GM23248 (cell line): ENCODE results near the gene ANKRD17.

ENCODE experiments used
- EZH2 ChIP-seq: fragments of 200-600 bp; sonication (generic); IDR thresholded peaks from 2 replicates; pipeline ENCODE4 v1.6.1; 2018; ENCODE audit warnings: antibody characterized with exemption, mild to moderate bottlenecking; ENCODE audit not compliant: insufficient read depth, poor library complexity, severe bottlenecking
- EZH2phosphoT487 ChIP-seq: fragments of 200-600 bp; sonication (generic); IDR thresholded peaks from 2 replicates; pipeline ENCODE4 v1.6.1; 2018; ENCODE audit warnings: antibody characterized with exemption, moderate library complexity, mild to moderate bottlenecking, low read depth; ENCODE audit not compliant: insufficient read depth

DNA sequence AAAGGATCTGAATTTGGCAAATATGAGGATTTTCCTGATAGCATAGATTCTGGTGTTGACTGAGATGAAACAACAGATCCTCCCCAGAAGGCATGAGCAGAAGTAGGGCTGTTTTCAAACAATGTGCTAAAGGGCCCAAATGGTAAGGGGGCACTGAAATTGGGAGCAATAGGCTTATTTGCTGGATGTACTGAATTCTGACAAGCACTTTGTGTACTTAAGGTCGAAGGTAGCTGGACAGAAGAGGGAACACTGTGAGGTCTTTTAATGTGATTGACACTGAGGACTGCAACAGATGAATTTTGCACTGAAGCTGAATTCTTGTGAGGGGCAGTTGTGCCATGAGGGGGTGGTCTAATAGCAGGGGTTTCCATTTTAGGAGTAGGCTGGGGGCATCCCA is 167.9 kb downstream of the ANKRD17 start:
- TF ChIP-seq EZH2 = no peak
- TF ChIP-seq EZH2phosphoT487 = no peak
